Measurements from ENCODE around the gene FUOM.
"Not testable (repeated sequence)": the region's sequence is repeated elsewhere in the genome, so short reads cannot be mapped to it uniquely, and the experiment has no call there.

Gene FUOM

GRCh38 chr10:133335246-133336117, 22.3 kb downstream of the FUOM start:
- peak in 1 of 3 experiments; percentile 52 for DNase-seq (ENCODE audit: low read depth in 2 of 3, low spot score in 2 of 3)

- no peak for DNase-seq (ENCODE audit: low read depth in 2 of 3, low spot score in 2 of 3)
Measured at GRCh38 chr10:133334503-133335245, 23.1 kb downstream of the FUOM start.

GRCh38 chr10:133332936-133333699, 24.7 kb downstream of the FUOM start:
- DNase-seq (ENCODE audit: low read depth in 2 of 3, low spot score in 2 of 3) = no peak

- peak; percentile 62 to 89 (median 80) for DNase-seq (ENCODE audit: low read depth in 2 of 3, low spot score in 2 of 3)
Measured at GRCh38 chr10:133329491-133330202, 28.2 kb downstream of the FUOM start.

- DNase-seq (ENCODE audit: low read depth in 2 of 3, low spot score in 2 of 3) = no peak
Measured at GRCh38 chr10:133328358-133329343, 29.2 kb downstream of the FUOM start.

GRCh38 chr10:133327651-133328357, 30.0 kb downstream of the FUOM start:
- DNase-seq (ENCODE audit: low read depth in 2 of 3, low spot score in 2 of 3) = no peak

- DNase-seq (ENCODE audit: low read depth in 2 of 3, low spot score in 2 of 3) = no peak
Measured at GRCh38 chr10:133326745-133327650, 30.8 kb downstream of the FUOM start.

GRCh38 chr10:133326223-133326551, 31.6 kb downstream of the FUOM start:
- DNase-seq (ENCODE audit: low read depth in 2 of 3, low spot score in 2 of 3) = no peak

- DNase-seq (ENCODE audit: low read depth in 2 of 3, low spot score in 2 of 3) = no peak
Measured at GRCh38 chr10:133325440-133326222, 32.2 kb downstream of the FUOM start.

GRCh38 chr10:133324857-133325260, 33.0 kb downstream of the FUOM start:
- no peak for DNase-seq (ENCODE audit: low read depth in 2 of 3, low spot score in 2 of 3)

GRCh38 chr10:133324198-133324792, 33.5 kb downstream of the FUOM start:
- DNase-seq (ENCODE audit: low read depth in 2 of 3, low spot score in 2 of 3) = peak in 1 of 3 experiments; percentile 39

GRCh38 chr10:133322064-133322709, 35.6 kb downstream of the FUOM start:
- DNase-seq (ENCODE audit: low read depth in 2 of 3, low spot score in 2 of 3) = not testable (repeated sequence)

- not testable (repeated sequence) for DNase-seq (ENCODE audit: low read depth in 2 of 3, low spot score in 2 of 3)
Measured at GRCh38 chr10:133320852-133321422, 36.9 kb downstream of the FUOM start.

- peak in 1 of 3 experiments; percentile 41 for DNase-seq (ENCODE audit: low read depth in 2 of 3, low spot score in 2 of 3)
Measured at GRCh38 chr10:133318494-133319127, 39.2 kb downstream of the FUOM start.

GRCh38 chr10:133316732-133317131, 41.1 kb downstream of the FUOM start:
- no peak for DNase-seq (ENCODE audit: low read depth in 2 of 3, low spot score in 2 of 3)

GRCh38 chr10:133316266-133316665, 41.6 kb downstream of the FUOM start:
- DNase-seq (ENCODE audit: low read depth in 2 of 3, low spot score in 2 of 3) = no peak
